RPMI7951 (cell line): Measurements from ENCODE around the gene GREB1L. TPM values are rescaled to one million over a fixed set of nuclear protein-coding genes. Genes with fewer than 3 reads are reported as not detected.

Experiments
- DNase-seq: peaks from one replicate; pipeline ENCODE4 v3.0.0-alpha.2; 2012; ENCODE audit warnings: low read depth
- total RNA-seq: library from RNA; depleted of rRNA; stranded (reverse); fragments of >200 nt; shearing (Covaris generic); gene quantifications from 2 replicates; pipeline ENCODE4 v1.2.3, GENCODE V29; 2014

GREB1L gene
- total RNA-seq, 1 experiment from 2014 or later: 0.24 TPM

DNA sequence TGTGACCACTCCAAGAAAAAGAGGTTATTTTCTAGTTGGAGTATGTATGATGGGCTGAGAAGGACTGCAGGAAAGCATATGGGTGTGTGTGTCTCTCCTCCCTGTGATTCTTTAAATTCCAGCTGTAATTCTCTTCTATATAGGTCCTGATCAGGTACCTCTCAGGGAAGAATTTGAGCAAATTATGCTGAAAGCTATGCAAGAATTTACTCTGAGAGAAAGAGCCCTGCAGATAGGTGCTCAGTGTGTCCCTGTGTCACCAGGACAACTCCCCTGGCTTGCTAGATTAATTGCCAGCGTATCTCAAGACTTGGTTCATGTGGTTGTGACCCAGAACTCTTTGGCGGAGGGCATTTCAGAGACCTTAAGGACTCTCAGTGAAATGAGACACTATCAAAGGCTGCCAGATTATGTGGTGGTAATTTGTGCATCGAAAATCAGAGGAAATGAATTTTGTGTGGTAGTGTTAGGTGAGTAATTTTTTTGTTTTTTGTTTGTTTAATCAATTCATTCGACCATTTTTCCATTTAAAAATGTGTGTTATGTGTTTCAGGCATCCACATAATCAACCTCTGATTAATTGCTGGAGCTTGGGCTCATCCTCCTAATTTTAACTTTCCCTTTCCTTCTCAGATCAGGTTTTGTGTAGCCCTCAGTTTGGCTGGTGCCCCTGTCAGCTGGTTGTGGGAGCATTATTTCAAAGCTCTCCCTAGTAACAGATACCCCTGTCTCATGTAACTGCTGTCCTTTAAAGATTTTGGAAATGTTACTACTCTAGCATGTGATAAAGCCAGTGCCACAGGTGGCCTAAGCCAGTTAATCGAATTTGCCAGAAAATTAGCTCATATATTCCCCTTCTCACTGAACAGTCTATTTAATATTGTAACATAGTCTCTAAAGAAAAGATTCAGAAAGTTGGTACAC, 207.6 kb downstream of the GREB1L start:
- no peak for DNase-seq

DNA sequence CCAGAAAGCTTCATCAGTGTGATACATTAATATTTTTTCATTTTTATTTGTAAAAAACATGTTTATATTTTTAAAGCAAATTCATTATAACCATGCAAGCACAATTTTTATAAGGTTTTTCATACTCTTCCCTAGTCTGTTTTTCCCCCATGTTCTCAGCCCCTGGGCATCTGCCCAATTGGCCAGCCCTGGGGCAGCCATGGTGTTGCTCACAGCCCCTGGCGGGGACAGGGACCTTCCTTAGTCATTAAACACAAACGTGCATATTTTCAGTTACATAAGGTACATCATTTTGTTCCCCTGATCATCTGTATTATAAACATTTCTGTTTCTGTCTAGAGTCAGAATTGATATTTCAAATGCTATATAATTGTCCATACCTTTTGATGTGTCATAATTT, 208.5 kb downstream of the GREB1L start:
- DNase-seq: no peak

DNA sequence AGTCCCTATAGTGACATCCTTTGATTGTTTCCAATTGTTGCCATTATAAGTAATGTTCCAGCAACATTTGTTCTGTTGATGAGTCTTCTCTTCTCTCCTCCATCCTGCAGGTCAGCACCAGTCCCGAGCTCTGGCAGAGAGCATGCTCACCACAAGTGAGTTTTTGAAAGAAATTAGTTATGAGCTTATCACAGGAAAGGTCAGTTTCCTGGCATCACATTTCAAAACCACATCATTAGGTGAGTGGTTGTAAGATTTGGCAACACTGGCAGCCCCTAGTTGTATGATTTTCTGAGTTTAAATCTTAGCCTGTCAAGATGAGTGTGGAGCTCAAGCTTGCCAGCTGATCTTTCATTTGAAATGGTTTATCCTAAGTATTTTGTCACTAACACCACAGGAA, 208.9 kb downstream of the GREB1L start:
- DNase-seq: peak; percentile 11

DNA sequence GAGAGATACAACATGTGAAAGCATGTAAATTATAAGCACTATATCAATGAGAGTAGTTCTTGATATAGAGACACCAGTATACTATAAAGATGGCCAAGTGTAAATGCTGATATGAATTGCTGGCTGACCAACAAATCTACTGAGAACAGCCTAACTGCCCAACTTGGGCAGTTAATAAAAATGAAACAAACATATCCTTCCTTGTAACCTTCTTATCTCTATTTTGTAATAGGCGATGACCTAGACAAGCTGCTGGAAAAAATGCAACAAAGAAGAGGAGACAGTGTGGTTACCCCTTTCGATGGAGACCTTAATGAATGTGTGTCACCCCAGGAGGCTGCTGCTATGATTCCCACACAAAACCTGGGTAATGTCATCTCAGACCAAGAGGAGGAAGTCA, 209.8 kb downstream of the GREB1L start:
- DNase-seq: no peak

DNA sequence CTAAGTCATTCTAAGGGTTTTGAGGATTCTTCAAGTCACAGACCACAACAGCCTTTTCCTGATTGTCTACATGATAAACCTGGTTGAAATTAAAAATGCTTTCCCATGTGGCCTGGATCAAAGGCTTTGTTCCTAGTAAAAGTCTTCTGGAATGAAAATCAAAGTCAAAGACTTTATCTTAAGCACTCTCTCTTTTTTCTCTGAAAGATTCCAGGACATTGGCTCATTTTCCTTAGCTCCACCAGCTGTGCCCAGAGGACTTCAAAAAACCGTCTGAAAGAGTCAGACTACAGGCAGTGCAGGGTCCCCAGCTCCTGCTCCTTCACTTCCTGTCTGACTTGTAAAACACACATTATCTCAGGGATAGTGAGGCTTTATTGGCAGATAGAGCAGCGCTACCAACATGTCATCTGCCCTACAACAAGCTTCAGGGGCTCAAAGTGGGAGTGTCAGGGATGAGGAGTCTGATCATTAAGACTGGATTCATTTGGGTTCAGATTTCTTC, 210.3 kb downstream of the GREB1L start:
- DNase-seq: no peak

DNA sequence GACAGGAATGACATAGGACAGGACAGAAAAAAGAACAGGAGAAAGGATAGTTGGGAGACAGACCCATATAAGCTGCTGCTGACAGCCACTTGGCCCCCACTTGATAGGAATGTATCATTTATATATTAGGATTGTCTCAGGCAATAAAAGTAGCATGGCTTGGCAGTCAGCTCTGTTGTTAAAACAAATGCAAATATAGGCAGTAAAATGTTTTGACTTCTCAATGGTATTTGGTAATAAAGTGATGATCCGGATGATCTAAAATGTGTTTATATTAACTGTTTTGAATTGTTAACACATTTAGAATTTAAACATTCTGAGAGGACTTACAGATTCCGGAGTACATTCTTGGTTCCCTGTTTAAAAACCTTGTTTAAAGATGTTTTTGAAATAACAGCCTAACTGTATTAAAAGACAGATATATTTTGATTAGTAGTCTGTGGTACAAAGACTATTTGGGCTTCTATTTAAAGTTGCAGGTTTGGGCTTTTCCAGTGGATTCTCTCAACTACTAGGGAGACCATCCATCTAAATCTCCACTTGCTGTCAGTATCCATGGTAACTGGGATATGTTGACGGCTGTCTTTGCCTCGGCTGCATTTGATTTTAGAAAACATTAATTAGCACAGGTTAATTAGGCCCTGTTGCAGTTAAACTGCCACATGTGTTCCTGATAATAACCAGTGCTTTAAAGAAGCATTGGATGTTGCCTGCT, 210.9 kb downstream of the GREB1L start:
- DNase-seq: no peak

DNA sequence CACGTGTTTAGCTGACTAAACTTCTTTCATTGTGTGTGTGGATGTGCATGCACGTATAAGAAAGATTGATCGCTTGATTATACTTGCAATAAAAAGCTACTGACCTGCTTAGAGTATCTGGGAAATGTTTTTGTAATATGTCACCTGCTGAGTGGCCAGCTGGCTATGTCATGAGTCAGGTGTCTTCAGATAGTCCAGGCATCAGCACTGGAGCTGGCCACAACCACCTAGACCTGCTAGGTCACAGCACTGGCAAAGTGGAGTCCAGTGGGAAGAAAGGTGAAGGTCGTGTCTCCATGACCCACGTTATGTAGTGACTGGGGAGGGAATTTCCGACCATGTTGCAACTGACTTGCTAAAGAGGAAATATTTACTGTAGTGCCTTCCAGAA, 211.5 kb downstream of the GREB1L start:
- no peak for DNase-seq

DNA sequence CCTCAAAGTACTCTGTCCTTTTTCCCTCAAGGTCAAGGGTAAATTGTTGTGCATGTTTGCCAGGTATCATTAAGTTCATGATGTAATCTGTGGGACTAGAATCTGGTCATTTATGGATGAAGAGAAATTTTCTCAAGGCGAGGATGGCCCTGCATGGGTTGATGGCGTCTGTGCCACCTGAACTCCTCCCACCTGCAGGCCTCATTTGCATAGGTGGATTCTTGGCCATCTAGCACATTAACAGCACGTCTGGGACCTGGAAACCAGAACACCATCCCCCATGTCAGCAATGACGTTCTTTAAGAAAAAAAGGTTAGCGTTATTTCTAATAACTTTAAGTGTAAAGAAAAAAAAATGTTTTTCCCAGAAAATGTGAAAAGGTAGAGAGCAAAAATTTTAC, 212.7 kb downstream of the GREB1L start:
- no peak for DNase-seq

DNA sequence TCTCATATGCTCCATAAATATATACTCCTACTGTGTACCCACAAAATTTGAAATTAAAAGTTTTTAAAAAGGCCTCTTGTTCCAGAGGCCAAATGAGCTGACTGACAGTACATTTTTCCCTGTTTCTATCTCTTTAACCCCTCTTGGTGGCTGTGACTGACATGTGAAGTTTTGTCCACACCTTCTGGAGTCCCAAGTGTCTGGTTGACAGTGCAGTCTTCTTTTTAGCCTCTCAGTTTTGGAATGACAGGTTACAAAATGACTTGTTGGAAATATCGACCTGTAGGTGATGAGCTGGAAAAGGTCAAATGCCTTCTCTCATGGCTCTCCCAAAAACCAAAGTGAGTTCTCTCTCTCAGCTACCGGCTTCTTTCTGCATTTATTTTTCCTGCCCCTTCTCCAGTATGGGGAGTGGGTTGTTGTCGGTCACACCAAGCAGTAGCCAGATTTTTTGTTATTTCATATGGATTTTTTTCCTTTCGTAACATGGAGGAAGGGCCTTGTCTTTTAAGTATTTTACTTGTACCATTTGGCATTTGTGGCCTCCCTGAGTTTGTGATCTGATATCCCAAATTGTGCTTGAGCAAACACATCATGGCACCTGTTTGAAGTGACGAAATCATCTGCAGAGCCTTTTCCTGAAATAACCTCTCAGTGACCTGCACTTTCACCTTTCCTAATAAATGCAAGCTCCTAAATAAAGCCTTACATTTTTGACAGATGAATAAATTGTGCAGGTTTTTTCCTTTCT, 214.6 kb downstream of the GREB1L start:
- no peak for DNase-seq

DNA sequence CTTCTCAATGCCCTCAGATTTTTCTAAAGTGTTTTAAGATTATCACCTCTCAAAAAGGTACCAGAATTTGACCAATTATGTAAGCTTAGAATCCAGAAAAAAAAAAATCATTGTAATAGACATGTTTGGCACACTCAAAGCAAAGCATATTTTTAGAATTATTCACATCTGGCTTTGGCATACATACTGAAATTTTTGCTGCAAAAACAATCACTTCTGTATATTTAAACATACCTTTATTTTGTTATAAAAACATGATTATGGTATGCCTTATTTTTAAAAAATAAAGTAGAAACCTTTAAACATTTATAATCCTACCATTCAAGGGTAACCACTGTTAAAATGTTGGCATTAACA, 215.1 kb downstream of the GREB1L start:
- no peak for DNase-seq

DNA sequence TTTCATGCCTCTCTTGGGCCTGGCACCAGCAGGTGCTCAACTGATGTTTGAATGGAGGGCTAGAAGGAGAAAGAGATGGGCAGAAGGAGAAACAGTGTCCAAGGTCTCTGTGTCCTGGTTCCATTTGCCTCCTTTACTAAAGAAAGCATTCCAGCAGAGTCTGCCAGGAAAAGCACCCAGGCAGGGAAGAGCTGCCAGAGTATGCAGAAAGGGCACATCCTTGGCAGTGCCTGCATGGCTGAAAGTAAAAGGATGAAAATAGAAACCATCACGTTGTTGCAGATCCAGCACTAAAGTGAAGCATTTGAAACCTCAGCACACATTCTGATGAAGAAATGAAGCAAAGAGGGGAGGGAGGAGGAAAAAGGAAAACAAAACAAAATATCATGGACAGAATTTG, 216.3 kb downstream of the GREB1L start:
- DNase-seq: no peak

DNA sequence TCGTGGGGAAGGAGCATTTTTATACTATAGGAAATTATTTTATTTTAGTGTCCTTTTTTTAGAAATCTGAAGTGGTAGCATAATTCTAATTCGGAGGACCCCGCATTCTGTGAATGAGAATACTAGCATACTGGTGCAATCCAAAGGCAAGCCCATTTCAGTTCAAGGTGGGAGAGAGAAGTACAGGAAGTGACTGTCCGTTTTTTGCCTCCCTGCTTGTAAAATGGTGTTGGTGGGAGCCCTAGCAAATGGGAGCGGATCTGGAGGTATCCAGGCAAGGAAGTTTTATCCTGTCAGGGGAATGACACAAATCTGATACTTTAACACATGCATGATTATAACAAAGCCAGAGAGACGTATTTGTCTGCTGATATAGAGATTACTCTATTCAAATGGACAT, 216.8 kb downstream of the GREB1L start:
- no peak for DNase-seq

DNA sequence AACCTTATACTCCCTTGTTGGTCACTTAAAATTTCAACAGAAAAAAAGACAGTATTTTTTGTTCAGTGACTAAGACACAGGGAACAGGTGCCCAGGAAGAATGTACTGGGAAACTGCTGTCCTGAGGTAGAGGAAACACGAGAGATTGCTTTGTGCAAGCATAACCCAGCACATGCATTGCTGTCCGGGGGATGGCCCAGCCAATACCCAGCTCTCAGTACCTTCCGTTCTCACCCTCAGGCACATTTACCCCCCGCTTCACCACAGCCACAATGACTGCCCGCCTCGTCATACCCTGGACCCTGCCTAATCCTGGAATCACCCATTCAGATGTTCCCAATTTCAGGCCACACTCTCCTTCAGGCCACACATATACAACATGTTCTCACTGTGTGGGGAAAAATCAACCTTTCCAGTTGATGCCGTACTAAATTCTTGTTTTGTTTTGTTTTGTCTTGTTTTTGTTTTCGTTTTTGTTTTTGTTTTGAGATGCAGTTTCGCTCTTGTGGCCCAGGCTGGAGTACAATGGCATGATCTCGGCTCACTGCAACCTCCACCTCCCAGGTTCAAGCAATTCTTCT, 217.8 kb downstream of the GREB1L start:
- peak; percentile 5 for DNase-seq

DNA sequence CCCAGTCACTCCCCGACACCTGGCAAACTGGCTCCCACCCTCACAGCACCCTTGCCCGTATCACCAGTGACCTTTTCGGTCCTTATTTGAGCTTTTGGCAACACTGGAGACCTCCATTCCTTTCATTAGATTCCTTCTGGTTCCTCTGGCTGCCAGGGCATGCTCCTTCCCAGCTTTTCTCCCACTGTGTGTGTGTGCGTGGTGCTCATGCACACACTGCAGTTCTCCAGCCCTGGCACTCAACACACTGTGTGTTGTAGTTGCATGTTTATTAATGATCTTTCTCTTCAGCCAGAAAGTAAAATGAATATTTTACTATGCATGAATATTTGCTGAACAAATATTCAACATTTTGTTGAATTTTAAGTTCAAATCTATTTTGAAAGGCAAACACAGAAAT, 219.4 kb downstream of the GREB1L start:
- no peak for DNase-seq

DNA sequence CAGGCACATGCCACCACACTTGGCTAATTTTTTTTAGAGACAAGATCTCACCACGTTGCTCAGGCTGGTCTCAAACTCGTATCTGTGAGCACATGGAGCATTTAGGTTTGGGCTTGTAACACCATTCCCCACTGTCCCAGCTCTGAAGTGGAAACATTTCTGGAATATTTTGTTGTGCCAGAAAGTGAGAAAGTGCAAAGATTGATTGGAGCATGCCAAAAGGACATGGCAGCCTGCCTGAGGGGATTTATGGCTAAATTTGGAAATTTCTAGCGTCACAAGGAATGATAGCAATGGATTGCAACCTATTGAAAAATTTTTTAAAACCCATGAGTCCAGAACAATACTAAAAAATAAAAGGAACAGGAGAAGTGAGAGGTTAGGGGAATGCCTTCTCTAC, 221.7 kb downstream of the GREB1L start:
- no peak for DNase-seq

DNA sequence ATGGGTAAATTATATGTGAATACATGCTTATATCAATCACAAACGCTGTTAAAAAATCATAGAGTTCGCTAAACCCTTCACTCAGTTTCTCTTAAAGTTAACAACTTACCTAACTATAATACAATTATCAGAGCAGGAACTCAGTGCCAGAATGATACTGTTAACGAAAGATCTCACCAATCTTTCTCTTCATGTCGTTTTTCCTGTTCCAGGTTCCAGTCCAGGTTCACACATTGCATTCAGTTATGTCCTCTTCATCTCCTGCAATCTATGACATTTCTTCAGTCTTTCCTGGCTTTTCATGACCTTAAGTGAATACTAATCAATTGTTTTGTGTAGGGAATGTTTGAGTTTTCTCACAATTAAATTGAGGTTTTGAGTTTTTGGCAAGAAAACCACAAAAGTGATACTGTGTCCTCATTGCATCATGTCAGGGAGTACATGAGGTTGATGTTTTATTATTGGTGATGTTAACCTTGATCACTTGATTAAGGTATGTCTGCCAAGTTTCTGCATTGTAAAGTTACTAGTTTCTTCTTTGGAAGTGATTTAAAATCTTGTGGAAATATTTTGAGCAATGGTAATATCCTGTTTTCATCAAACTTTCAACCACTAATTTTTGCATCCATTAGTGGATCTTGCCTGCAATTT, 226.6 kb downstream of the GREB1L start:
- no peak for DNase-seq

DNA sequence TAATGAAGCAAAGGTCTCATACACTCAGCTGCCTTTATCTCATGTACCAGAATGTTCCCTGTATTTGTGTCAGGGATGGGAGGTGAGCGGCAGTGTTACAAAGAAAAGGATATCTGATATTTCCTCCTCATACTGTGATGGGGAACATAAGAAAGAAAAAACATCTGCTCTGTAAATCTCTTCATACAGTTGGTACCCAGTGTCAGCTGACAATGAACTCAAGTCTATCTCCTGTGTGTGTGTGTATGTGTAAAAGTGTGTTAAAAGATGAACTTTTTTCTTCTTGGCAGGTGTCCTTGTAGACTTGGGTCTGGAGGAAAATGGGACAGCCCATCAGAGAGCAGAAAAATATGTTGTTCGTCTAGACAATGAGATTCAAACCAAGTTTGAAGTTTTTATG, 230.7 kb downstream of the GREB1L start:
- no peak for DNase-seq

DNA sequence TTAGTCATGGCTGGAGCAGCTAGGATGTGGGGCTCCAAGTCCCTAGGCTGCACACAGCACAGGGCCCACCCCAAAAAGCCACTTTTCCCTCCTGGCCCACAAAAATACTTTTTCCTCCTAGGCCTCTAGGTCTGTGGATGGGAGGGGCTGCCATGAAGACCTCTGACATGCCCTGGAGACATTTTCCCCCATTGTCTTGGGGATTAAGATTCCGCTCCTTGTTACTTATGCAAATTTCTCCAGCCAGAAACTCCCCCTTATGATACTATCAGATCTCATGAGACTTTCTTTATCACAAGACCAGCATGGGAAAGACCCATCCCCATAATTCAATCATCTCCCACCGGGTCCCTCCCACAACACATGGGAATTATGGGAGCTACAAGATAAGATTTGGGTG, 232.6 kb downstream of the GREB1L start:
- no peak for DNase-seq

DNA sequence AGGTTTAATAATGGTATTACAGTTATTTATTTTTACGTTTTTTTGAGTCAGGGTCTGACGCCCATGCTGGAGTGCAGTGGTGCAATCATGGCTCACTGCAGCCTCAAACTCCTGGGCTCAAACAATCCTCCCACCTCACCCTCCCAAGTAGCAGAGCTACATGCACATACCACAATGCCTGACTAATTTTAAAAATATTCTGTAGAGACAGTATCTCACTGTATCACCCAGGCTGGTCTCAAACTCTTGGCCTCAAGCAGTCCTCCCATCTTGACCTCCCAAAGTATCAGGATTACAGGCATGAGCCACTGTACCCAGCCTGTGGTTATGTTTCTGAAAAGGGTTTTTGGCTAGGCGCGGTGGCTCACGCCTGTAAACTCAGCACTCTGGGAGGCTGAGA, 237.7 kb downstream of the GREB1L start:
- no peak for DNase-seq

DNA sequence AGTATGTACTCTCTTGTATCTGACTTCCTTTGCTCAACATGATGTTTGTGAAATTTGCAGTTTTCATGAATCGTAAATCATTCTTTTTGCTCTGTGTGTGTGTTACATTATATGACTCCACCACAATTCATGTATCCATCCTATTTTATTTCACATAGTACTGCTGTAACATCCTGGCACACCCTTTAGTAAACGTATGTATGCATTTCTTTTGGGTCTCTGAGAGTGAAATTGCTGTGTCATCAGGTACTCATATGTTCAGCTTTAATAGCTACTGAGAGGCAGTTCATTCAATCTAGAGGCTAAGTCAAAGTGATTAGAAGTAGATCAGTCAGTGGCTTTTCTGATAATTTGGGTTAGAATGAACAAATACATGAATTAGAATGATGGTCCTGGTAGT, 239.7 kb downstream of the GREB1L start:
- no peak for DNase-seq

DNA sequence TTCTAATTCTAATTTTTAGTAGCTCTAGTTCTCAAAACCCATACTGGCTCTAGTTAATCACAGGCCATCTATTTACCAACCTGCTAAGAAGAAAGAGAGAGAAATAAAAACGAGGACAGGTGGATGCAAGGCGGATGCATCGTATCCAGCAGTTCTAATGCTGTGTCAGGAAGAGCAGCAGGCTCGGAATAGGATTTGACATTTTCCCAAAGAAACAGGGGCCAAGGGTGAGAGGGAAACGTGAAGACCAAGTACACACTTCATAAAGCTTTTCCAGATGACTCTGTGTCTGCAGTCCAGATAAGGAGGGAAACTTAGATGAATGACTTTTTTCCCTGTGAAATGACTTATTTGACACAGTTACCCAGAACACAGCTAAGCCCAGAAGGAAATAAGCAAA, 241.0 kb downstream of the GREB1L start:
- no peak for DNase-seq
